ENCODE results near the gene LCN10. TPM values are rescaled to one million over a fixed set of nuclear protein-coding genes. Genes with fewer than 3 reads are reported as not detected.

Gene LCN10
- total and polyA plus RNA-seq, 2 donors (not counting 3 experiments of a cell fraction or from before 2014, with no cell fraction given), result not detected

GRCh38 chr9:136775191-136775590 lies 32.5 kb upstream of the LCN10 start:
- H3K27ac ChIP-seq (ENCODE audit: insufficient read depth, low read depth, low read length), result no peak overlapping the region
- no peak overlapping the region for H2AFZ ChIP-seq (ENCODE audit: low read depth, low read length)
- H3K36me3 ChIP-seq (ENCODE audit: control insufficient read depth in 2 of 2, extremely low read depth in 1 of 2, insufficient read depth in 2 of 2, low read length in 2 of 2), result no peaks in the 10 kb centered on the region
- no peak for DNase-seq (ENCODE audit: low read depth, low spot score)
- BruUV-seq (replicated peaks), result no TSS peak
- FAIRE-seq, result no peak
- dilution Hi-C loops (cut with MboI; ENCODE audit: extremely low pct_ligation_motif_present, low sequenced_read_pairs), result no loop called here
- intact Hi-C loops (cut with micrococcal nuclease), result no loop called here
- H3K4me3 ChIP-seq (replicated peaks in 1 of 3; ENCODE audit: insufficient read depth in 1 of 3, low read depth in 1 of 3, low read length in 3 of 3), result no peak overlapping the region
- no peaks in the 10 kb centered on the region for H3K9me1 ChIP-seq (replicated peaks; ENCODE audit: control insufficient read depth, extremely low read depth, insufficient read depth, low read length)
- H3K9ac ChIP-seq (replicated peaks; ENCODE audit: extremely low read depth, insufficient read depth, low read length), result no peak overlapping the region
- no peaks in the 10 kb centered on the region for H4K20me1 ChIP-seq (replicated peaks; ENCODE audit: control insufficient read depth, extremely low read depth, insufficient read depth, low read length)
- ChIA-PET POLR2A (no interaction called here), CTCF (interaction anchor here (1.0 to 1.4 kb wide), 2 partner anchors 9 to 17 kb away, joined by 3 read pairs; no protein-coding TSS in a partner anchor)
- H3K4me1 ChIP-seq (ENCODE audit: control insufficient read depth, extremely low read depth, insufficient read depth, low read length), result no peaks in the 10 kb centered on the region
- TF ChIP-seq GATA2 (IDR thresholded peaks at IDR 0.05; ENCODE audit: insufficient read depth, insufficient read length, low read depth, low read length) (no peak), POLR2AphosphoS5 (IDR thresholded peaks at IDR 0.05; ENCODE audit: insufficient read depth, low read depth, low read length) (no peak), JUN (IDR thresholded peaks at IDR 0.05; ENCODE audit: borderline replicate concordance, insufficient read depth, insufficient read length, low read depth) (no peak), MYC (IDR thresholded peaks at IDR 0.05; ENCODE audit: low read depth, low read length) (no peak), FOS (IDR thresholded peaks at IDR 0.05; ENCODE audit: borderline replicate concordance, insufficient read depth, low read length) (no peak), EZH2 (IDR thresholded peaks at IDR 0.05; ENCODE audit: borderline replicate concordance, low read depth, low read length, severe bottlenecking) (no peak)
- TF ChIP-seq, protein P1, sequence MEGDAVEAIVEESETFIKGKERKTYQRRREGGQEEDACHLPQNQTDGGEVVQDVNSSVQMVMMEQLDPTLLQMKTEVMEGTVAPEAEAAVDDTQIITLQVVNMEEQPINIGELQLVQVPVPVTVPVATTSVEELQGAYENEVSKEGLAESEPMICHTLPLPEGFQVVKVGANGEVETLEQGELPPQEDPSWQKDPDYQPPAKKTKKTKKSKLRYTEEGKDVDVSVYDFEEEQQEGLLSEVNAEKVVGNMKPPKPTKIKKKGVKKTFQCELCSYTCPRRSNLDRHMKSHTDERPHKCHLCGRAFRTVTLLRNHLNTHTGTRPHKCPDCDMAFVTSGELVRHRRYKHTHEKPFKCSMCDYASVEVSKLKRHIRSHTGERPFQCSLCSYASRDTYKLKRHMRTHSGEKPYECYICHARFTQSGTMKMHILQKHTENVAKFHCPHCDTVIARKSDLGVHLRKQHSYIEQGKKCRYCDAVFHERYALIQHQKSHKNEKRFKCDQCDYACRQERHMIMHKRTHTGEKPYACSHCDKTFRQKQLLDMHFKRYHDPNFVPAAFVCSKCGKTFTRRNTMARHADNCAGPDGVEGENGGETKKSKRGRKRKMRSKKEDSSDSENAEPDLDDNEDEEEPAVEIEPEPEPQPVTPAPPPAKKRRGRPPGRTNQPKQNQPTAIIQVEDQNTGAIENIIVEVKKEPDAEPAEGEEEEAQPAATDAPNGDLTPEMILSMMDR (IDR thresholded peaks at IDR 0.05; ENCODE audit: extremely low read depth in 1 of 2, insufficient read depth in 1 of 2, low read depth in 1 of 2, low read length in 2 of 2), result no peak
- H3K9me3 ChIP-seq (replicated peaks; ENCODE audit: control insufficient read depth, insufficient read depth, low read length), result peaks cover 3% of the 10 kb centered on the region
- peaks cover 12 to 21% of the 10 kb centered on the region in 2 experiments for H3K27me3 ChIP-seq (ENCODE audit: control insufficient read depth in 2 of 2, insufficient read depth in 2 of 2, low read length in 2 of 2)
- no peak overlapping the region for H3K4me2 ChIP-seq (ENCODE audit: insufficient read depth, low read length)
- no peaks in the 10 kb centered on the region for H3K79me2 ChIP-seq (ENCODE audit: control insufficient read depth, insufficient read depth, low read length)
